ENCODE data around the gene MINDY4. TPM values are rescaled to one million over a fixed set of nuclear protein-coding genes. Genes with fewer than 3 reads are reported as not detected.
A peak's percentile ranks its signal among the peaks of the same experiment; 100 is the strongest.

MINDY4 gene
- total RNA-seq, 1 donor from 2014 or later: 0.40 TPM

DNA sequence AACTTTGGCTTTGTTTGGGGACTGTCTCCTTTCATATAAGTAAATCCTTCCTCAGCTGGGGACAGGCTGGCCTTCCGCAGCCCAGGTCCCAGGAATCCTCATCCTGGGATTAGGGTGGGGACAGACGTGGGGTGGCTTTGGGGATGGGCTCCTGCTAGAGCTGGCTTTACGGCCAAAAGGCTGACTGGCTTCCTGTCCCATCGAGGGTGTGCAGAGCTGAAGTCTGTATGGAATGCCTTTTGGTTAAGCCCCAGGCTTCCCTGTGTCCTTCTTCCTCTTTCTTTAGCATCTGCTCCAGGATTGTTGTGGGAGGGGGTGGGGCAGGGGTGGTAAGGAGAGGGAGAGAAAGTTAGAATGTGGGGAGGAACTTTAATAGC lies 81.1 kb downstream of the MINDY4 start:
- DNase-seq (ENCODE audit: low read depth in 2 of 2): no peak

DNA sequence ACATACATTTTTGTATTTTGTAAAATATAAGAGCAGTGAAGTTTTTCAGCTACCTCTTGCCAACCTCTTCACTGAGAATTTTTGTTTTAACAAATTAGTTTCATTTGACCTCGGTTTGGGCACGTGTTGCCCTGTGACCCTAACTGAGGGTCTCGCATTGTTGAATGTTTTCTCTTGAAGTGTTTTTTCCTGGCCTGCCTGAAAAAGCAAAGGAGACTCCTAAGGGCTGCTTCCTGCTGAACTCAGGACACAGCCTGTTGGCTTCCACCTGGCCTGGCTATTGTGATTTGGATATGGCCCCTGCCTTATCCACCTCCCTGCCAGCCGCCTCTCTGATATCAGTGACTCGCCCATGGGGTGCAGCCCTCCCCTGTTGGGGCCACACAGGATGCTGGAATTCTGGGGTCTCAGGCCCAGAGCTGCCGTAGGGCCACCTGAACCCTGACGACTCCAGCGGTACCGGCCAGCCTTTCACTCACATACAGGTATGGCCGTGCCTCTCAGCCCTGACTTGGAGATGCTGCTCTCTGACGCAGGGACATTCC lies 81.6 kb downstream of the MINDY4 start:
- peak in 1 of 2 donors; percentile 40 for DNase-seq (ENCODE audit: low read depth in 2 of 2)

DNA sequence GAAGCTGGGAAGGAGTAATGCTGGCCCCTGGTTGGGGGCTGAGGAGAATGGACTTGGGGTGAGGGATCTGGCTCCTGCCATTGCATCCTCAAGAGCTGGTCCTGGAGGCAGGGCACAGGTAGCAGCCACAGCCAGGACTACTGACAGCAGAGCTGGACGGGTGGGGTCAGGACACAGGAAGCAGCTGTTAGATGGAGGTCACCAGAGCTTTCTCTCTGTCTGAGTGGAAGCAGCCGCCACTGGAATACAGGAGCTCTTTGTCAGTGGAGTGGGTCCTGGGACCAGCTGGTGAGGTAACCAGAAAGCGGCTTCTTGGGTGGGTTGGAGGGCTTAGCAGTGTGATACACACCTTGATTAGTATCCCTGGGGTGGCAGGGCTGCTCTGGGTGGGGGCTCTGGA lies 82.4 kb downstream of the MINDY4 start:
- DNase-seq (ENCODE audit: low read depth in 2 of 2): peak in 1 of 2 donors; percentile 52

DNA sequence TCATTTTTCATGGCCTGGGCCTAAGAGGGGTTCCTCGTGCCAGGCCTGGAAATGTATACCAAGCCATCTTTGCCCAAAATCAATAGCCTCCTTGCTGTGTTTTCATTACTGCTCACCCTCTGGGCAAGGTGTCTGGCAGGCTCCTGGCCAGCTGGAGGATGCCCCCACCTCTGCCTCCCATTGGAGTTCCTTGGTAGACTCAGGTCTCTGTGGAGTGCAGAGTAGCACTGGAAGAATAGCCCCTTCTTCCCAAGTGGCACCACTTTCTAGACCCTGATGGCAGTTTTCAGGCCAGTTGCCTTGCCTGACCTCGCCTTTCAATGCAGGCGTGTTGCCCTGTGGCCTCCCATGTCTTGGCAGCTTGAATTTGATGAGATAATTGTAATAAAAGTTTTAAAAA lies 84.7 kb downstream of the MINDY4 start:
- DNase-seq (ENCODE audit: low read depth in 2 of 2): no peak

DNA sequence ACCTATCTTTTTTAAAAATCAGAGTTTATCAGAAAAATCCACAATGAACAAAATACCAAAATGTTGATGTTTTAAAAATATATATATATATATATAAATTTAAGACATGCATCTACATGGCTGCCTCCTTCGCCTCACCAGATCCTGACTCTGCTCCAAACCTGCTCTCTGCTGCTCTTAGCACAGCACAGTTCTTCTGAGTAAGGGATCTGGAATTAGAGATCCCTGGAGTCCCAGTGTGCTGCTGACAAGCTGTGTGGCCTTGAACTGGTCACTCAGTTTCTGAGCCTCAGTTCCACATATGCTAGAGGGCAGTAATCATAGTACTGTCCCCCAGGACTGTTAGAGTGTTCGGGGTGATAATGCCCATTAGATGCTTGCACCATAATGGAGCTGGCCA lies 87.4 kb downstream of the MINDY4 start:
- no peak for DNase-seq (ENCODE audit: low read depth in 2 of 2)

DNA sequence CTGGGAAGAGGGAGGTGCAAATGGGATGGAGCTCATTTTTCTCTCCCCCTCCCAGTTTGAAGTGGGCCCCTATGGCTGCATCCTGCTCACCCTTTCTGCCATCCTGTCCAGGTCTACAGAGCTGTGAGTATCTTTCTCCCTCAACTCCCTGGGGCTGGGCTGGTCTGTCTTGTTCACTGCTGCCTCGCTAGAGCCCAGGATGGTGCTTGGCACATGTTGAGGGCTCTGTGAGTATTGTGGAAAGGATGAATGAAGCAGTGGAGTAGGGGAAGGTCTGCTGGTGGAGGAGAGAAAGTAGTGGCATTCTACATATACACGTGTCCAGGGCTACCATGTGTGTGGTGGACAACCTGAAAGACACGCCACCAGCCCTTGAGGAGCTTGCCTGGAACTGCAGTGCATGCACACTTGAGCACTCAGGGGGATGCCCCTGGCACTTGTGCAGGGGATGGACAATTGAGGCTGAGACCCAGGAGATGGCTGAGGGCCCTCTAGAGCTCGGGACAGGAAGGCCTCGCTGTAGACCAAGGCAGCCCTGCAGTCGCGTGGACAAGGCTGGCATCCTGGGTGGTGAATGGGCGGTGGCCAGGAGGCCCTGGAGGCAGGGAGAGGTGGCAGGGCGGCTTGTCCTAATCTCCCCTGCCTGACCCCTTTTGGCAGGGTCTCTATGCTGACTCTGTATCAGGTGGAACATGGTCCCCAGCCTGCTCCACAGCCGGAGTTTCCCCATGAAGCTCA lies 88.2 kb downstream of the MINDY4 start:
- no peak for DNase-seq (ENCODE audit: low read depth in 2 of 2)

DNA sequence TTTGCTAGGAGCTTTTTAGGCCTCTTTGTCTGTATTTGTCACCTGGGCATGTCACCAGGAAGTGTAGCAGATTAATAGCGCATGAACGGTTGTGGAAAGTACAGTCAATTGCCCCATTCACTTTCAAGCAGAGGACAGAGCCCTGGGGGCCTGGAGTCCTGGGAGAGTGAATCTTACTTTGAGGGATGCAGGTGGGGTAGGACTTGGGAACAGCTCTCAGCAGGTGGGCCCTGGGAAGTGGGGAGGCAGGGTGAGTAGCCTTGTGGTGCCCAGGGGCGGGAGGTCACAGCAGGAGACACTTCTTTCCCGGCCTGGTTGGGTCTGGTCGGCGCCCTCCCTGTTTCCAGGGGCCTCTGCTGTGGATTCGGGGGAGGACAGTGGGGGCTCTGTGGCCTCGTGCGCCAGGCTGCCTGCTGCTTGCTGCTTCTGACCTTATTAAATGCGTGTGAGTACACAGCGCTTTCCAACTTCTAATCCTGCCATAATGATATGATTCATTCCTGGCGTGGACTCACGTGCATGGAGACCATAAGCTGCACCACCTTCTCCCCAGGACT lies 88.8 kb downstream of the MINDY4 start:
- DNase-seq (ENCODE audit: low read depth in 2 of 2): no peak

DNA sequence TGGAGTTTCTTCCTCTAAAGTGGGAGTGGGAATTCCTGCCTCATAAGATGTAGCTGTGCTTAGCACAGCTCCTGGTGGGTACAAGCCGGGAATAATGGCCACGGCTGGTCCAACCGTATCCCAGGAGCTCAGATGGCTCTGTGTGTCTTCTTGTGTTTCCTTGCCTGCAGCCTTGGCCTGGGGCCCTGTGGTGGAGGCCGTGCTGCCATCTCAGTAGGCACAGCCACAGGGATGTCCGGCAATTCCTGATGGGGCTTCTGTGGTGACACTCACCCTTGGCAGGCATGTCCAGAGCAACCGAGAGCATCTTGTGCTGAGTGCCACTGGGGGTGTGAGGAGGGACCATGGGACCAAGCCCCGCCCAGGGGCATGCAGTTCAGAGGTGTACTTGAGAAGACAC lies 90.4 kb downstream of the MINDY4 start:
- DNase-seq (ENCODE audit: low read depth in 2 of 2): no peak

DNA sequence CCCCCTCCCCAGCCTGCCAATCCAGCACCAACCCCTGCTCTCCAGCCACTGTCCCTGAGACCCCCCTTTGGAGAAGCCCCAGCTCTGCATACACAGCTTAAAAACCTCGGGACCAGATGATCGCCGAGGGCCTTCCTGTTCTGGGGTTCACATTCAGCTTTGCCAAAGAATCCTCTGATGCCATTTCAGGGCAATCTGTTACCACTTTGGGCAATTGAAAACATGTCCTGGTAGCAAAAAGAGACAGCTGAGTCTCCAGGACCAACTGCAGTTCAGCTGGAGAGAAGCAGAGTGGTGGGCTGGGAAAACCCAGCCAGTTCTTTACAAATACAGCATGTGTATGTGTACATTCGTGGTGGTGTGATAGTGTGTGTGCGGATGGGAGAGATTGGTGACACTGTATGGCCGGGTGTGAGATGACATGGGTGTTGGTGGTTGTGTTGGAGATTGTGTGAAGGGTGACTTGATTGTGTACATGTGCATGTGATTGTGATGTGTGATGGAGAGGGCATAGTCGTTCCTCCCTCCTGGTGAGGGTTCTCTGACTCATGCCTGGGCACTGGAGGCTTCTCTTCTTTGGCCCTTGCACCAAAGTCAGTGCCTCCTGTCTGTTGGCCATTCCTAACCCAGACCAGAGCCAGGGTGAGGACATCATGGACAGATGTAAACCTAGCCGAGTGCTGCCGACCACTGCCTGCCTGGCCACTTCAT lies 91.9 kb downstream of the MINDY4 start:
- peak in 1 of 2 donors; percentile 21 for DNase-seq (ENCODE audit: low read depth in 2 of 2)

DNA sequence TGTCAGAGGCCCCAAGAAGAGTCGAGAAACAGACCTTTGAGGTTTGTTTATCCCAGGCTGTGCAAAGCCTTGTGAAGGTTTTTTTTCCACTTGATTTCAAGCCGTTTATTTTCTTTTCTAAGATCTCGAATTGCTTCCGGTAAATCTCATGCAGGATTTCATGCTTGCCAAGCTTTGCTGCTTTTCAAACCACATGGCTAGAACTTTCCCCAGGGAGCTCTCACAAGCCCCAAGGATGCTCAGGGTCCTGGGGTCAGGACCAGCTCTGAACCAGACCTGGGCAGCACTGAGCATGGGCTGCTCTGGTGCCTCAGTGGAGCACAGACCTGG lies 92.5 kb downstream of the MINDY4 start:
- DNase-seq (ENCODE audit: low read depth in 2 of 2): peak in 1 of 2 donors; percentile 58

DNA sequence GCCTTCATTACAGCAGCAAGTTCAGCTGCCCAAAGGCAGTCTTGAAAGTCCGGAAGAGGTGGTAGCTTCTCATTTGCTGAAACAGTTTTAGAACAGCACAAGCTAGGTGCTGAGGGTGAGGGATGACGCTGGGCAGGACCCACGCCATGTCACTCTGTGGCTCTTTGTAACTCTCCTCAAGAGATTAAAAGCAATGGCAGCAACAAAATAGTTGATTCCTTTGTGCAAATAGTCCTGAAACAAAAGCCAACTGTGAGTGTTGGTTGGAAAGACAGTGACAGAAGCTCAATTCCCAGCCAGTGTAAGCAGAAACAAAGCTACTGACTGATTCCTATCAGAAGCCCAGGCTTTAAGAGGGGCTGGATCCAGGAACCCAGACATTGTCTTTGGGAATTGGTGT lies 92.9 kb downstream of the MINDY4 start:
- no peak for DNase-seq (ENCODE audit: low read depth in 2 of 2)

DNA sequence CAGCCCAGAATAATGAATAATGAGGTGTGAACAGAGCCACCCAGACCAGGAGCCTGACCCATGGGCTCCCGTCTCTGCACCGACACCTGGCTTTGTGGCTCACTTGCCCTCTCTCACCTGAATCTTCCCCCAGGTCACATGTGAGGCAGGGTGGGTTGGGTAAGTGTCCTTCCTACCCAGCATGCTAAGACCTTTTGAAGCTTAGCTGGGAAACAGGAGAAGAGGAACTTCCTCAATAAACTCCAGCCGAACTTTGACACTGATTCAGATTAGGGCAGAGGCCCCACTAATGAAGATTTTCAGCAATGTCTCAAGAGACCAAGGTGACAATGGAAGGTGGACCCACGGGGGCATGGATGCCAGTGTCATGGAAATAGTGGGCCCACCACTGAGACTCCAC lies 93.9 kb downstream of the MINDY4 start:
- DNase-seq (ENCODE audit: low read depth in 2 of 2): no peak

DNA sequence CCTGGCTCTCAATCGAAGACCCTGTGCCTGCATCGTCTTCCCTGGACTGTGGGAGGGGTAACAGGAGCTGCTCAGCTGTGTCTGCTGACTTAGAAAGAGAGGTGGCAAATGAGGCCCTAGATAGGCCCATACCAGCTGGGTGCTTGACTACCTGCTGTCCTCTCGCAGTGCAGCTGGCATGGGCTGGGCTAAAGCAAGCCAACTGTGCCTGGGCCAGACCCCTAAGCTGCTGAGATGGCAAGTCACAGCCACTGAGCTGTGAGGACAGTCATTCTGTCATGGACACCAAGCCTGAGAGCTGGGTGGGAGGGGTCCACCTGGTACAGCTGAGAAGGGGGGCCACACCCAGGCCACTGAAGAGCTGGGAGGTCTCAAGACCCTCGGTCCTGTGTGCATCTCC lies 94.6 kb downstream of the MINDY4 start:
- no peak for DNase-seq (ENCODE audit: low read depth in 2 of 2)

DNA sequence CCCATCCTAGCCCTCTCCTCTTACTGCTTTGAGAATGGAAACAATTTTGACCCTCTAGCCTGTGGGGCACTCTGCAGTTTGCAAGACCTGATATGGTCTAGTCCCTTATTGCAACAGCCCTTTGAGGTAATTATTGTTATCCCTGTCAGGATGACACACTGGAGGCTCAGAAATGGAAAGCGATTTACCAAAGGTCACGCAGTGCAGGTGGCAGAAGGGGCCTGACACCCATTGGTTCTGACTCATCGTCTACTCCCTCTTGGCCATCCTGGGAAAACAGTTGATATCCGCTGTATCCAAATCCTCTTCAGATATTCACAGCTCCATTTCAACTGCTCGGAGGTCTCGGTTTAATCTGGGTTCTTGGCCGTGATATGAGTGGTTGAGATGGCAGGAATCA lies 95.7 kb downstream of the MINDY4 start:
- DNase-seq (ENCODE audit: low read depth in 2 of 2): peak; percentile 26 to 58

DNA sequence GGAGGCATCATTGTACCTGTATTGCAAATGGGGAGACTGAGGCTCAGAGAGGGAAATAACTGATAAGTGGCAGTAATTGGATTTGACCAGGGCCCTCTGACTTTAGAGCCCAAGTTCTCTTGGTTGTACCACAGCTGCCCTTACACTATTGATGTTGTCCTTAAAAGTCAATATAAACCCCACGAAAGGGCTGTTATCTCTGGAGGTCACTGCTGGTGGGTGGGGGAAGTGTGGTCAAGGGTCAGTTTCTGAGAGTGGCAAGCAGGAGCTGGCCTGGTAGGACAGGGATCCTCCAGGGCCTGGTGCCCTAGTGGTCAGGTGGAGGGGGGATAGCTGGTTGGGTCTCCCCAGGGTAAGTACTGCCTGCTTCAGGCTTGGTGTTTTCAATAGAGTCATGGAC lies 96.3 kb downstream of the MINDY4 start:
- DNase-seq (ENCODE audit: low read depth in 2 of 2): no peak

DNA sequence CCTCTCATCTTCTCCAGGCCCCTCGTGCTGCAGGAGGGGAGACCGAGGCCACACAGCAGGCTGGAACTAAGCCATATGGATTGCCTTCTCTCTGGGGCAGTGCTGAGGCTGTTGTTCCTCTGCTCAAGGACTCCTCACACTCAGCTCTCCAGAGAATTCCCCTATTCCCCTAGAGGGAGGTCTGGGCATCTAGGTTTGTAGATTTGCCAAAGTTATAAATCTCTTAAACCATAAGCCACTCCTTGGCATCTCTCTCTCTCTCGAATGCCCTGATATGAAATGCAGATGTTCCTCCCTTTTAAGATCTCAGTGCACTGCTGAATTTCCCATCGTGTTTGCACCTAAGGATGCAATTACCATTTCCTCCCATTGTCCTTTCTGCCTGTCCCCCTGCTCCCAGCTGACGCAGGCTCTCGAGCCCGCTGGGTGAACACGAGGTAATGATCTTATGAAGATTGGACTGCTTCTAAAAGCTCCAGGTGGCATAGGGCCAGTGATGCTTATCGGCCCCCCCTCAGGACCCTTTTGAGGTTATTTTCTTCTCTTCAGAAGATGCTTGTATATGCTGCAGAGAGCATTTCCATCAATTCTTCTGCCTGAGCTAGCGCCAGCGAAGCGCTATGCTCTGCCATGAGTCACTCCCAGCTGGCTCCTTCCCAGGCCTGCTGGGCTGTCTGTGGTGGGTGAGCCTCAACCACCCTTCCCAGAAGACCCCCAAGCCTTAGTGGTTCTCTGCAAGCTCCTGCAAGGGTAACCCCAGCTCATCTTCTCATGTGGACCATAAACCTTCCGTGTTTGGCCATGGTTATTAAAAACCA lies 98.8 kb downstream of the MINDY4 start:
- DNase-seq (ENCODE audit: low read depth in 2 of 2): peak; percentile 77 to 92

DNA sequence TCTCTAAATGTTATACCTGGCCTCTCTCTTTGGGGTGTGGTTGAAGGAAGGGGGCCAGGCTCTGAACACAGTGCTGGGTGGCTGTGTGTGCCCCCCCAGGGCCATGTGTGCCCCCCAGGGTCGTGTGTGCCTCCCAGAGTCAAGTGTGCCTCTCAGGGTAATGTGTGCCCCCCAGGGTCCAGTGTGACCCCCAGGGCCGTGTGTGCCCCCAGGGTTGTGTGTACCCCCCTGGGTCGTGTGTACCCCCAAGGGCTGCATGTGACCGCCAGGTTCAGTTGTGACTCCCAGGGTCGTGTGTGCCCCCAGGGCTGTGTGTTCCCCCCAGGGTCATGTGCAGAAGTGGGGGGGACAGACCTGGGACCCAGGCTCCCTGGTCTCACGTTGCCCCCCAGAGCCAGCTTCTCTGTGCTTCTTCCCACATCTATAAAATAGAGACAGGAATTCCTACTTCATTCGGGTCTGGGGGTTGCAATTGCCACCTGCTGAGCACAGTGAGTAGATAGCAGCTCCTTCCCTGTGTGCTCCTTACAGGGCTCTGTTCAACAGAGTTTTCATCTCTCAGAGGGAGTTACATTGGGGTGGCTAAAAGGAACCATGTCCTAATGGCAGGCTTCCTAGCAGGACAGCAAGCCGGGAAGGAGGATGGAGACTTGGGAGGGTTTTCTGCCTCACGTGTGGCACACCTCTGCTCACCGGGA lies 99.8 kb downstream of the MINDY4 start:
- DNase-seq (ENCODE audit: low read depth in 2 of 2): no peak

DNA sequence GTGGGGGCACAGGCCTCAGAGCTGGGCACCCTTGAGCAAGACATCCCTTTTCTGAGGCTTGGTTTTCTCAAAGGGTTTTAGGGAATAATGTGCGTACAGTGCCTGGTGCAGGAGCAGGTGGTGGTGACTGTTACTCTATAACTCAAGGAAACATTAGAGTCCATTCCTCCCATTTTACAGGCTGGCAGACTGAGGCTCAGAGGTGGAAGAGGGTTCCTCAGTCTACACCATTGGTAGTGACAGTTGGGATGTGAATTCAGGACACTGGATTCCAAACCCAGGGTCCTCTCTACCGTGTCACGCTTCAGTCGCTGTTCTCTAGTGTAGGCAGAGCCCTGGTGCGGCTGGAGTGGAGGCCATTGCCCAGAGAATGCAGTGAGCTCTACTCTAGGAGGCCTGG lies 100.4 kb downstream of the MINDY4 start:
- no peak for DNase-seq (ENCODE audit: low read depth in 2 of 2)

DNA sequence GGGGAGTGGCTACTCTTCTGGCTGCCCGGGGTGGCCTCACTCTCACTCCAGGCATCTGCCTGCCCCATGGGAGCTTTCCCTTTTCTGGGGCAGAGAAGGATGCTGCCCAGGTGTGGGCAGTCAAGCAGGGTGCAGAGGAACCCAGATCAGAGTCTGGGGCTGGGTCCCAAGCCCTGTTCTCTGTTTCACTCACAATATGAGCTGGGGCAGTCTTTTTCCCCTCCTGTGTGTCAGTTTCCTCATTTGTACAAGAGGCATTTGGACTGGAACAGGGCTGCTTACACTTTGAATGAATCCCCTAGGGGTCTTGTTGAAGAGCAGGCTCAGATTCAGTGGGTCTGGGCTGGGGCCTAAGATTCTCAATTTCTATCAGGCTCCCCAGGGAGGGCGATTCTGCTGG lies 102.0 kb downstream of the MINDY4 start:
- DNase-seq (ENCODE audit: low read depth in 2 of 2): no peak

DNA sequence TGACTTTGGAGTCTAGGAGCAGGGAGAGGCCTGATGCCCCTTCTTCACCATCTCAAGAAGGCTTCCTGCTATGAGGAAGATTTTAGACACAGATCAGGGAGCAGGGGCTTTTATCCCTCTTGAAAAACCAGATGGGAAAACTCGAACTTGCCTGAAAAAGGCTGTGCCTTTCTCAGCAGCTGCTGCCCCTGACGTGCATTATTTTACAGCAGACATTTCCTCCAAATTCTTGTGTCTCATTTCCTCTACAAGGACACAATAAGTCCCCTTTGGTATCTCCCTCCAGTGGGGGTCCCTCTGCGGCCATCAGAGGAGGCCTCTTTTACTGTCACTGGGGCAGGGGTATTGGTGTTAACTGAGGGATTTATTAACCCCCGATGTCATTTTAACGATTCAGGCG lies 102.4 kb downstream of the MINDY4 start:
- DNase-seq (ENCODE audit: low read depth in 2 of 2): peak in 1 of 2 donors; percentile 41

DNA sequence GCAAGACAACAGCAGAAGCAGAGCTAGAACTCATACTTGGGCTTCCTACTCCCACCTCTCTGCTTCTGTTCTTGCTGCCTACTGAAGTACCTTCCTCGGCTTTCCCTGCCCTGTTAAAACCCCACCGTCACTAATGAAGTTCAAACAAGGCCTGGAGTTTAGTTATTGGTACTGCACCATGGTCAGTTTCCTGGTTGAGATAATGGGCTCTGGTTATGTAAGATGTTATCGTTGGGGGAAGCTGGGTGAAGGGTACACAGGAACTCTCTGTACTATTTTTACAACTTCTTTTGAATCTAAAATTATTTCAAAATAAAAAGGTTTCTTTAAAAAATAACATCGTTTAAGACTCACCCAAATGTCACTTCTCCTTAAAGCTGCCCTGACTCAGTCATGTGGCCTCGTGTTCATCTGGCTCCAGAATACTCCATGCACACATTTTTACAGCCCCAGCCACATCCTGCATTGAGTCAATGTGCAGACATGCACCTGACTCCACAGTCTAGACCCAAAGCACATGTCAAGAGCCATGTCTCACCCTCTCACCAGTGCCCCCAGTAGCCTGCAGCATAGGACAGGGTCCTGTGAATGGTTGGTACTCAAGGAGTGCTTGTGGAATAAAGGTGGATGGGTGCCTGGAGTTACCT lies 103.6 kb downstream of the MINDY4 start:
- DNase-seq (ENCODE audit: low read depth in 2 of 2): no peak

Measured in lung microvascular endothelial cell (primary cell).